Urothelium cell line (cell line): Measurements from ENCODE around the gene PRKCA.

ENCODE experiments used
- DNase-seq: peaks from one replicate; pipeline ENCODE4 v3.0.0; 2011; ENCODE audit warnings: low spot score, mixed read lengths
- FAIRE-seq: peaks from 2 replicates; lab custom pipeline; 2011; peaks lifted over from hg19 to GRCh38; lab: Jason Lieb, UNC

Gene PRKCA

GRCh38 chr17:66665194-66665593 lies 362.8 kb downstream of the PRKCA start:
- no peak for FAIRE-seq
- no peak for DNase-seq

GRCh38 chr17:66667090-66667489 lies 364.7 kb downstream of the PRKCA start:
- DNase-seq (no peak), FAIRE-seq (no peak)

- FAIRE-seq (no peak), DNase-seq (no peak)
Observed at GRCh38 chr17:66667491-66668030, 365.1 kb downstream of the PRKCA start.

- FAIRE-seq (no peak), DNase-seq (no peak)
Observed at GRCh38 chr17:66670206-66670605, 367.8 kb downstream of the PRKCA start.

- no peak for FAIRE-seq
- no peak for DNase-seq
Observed at GRCh38 chr17:66671156-66671555, 368.7 kb downstream of the PRKCA start.

- DNase-seq, result peak; percentile 63
- FAIRE-seq, result peak; percentile 48
Observed at GRCh38 chr17:66673668-66674276, 371.4 kb downstream of the PRKCA start.

- DNase-seq, result no peak
- no peak for FAIRE-seq
Observed at GRCh38 chr17:66675273-66675990, 373.0 kb downstream of the PRKCA start.

- no peak for DNase-seq
- FAIRE-seq, result no peak
Observed at GRCh38 chr17:66675991-66676371, 373.6 kb downstream of the PRKCA start.

GRCh38 chr17:66676421-66676820 lies 374.0 kb downstream of the PRKCA start:
- peak; percentile 70 for FAIRE-seq

GRCh38 chr17:66677201-66677981 lies 375.0 kb downstream of the PRKCA start:
- FAIRE-seq (peak; percentile 59), DNase-seq (peak; percentile 23)

More at GRCh38 chr17:66676421-66676820, 374.0 kb downstream of the PRKCA start:
- DNase-seq, result peak; percentile 62

- no peak for FAIRE-seq
Observed at GRCh38 chr17:66678061-66678460, 375.6 kb downstream of the PRKCA start.

GRCh38 chr17:66678827-66679226 lies 376.4 kb downstream of the PRKCA start:
- DNase-seq (no peak), FAIRE-seq (no peak)

More at GRCh38 chr17:66678061-66678460, 375.6 kb downstream of the PRKCA start:
- DNase-seq, result no peak

- DNase-seq, result no peak
- FAIRE-seq, result no peak
Observed at GRCh38 chr17:66679631-66680517, 377.5 kb downstream of the PRKCA start.

- FAIRE-seq, result no peak
- DNase-seq, result no peak
Observed at GRCh38 chr17:66682283-66682682, 379.9 kb downstream of the PRKCA start.

GRCh38 chr17:66684261-66684660 lies 381.8 kb downstream of the PRKCA start:
- DNase-seq, result no peak
- FAIRE-seq, result no peak

GRCh38 chr17:66684731-66685130 lies 382.3 kb downstream of the PRKCA start:
- no peak for FAIRE-seq
- DNase-seq, result no peak

- FAIRE-seq (no peak), DNase-seq (no peak)
Observed at GRCh38 chr17:66686601-66687000, 384.2 kb downstream of the PRKCA start.

- DNase-seq, result no peak
- no peak for FAIRE-seq
Observed at GRCh38 chr17:66687570-66688284, 385.3 kb downstream of the PRKCA start.

- no peak for DNase-seq
Observed at GRCh38 chr17:66689221-66689620, 386.8 kb downstream of the PRKCA start.

GRCh38 chr17:66690166-66690565 lies 387.8 kb downstream of the PRKCA start:
- FAIRE-seq, result no peak
- no peak for DNase-seq

More at GRCh38 chr17:66689221-66689620, 386.8 kb downstream of the PRKCA start:
- no peak for FAIRE-seq
